Stomach (tissue), 9 donors: ENCODE data around the gene GALNT8. TPM values are rescaled to one million over a fixed set of nuclear protein-coding genes. Genes with fewer than 3 reads are reported as not detected.

ENCODE experiments used
- DNase-seq, 2 donors: peaks; one replicate each; pipeline versions ENCODE4 v3.0.0 to v3.0.0-alpha.2; 2013 to 2019
- H3K27ac ChIP-seq, 5 donors: fragments of 200-600 bp in 4 of 5; sonication (generic) in 4 of 5; one replicate each; pipeline ENCODE4 v1.5.1; 2013 to 2019; ENCODE audit warnings: mild to moderate bottlenecking in 1 of 5, moderate library complexity in 1 of 5
- H3K27me3 ChIP-seq, 3 donors: fragments of 200-600 bp; sonication (generic); one replicate each; pipeline ENCODE4 v1.5.1; 2017 to 2019; ENCODE audit warnings: mixed run types in 1 of 3
- H3K36me3 ChIP-seq, 4 donors: fragments of 200-600 bp; sonication (generic); 1 replicate in 3 of 4; 2 replicates in 1 of 4; pipeline ENCODE4 v1.5.1; 2016 to 2019
- H3K4me1 ChIP-seq, 4 donors: fragments of 200-600 bp; sonication (generic); one replicate each; pipeline ENCODE4 v1.5.1; 2016 to 2019
- H3K4me3 ChIP-seq, 4 donors: fragments of 200-600 bp; sonication (generic) in 3 of 4; one replicate each; pipeline ENCODE4 v1.5.1; 2016 to 2019; ENCODE audit warnings: mild to moderate bottlenecking in 1 of 4
- H3K9me3 ChIP-seq, 4 donors: fragments of 200-600 bp; sonication (generic); one replicate each; pipeline ENCODE4 v1.5.1; 2016 to 2019
- CTCF ChIP-seq, 7 experiments: fragments of 450-650 bp in 4 of 7; fragments of 200-600 bp in 3 of 7; sonication (generic) in 3 of 7; IDR thresholded peaks; one replicate each; pipeline ENCODE4 v1.5.1; 2016 to 2019; ENCODE audit warnings: antibody characterized with exemption in 7 of 7, control low read depth in 2 of 7, mild to moderate bottlenecking in 1 of 7
- EP300 ChIP-seq: sonication (generic); formaldehyde crosslinking; IDR thresholded peaks from one replicate; pipeline ENCODE4 v1.6.1; 2017; ENCODE audit warnings: antibody characterized with exemption
- POLR2A ChIP-seq, 4 donors: fragments of 450-650 bp; IDR thresholded peaks; one replicate each; pipeline ENCODE4 v1.6.1; 2016; ENCODE audit warnings: antibody characterized with exemption in 4 of 4, control low read depth in 2 of 4, mild to moderate bottlenecking in 1 of 4, moderate library complexity in 1 of 4
- POLR2AphosphoS5 ChIP-seq, 3 donors: sonication (generic); formaldehyde crosslinking; IDR thresholded peaks; one replicate each; pipeline ENCODE4 v1.6.1; 2016; ENCODE audit warnings: antibody characterized with exemption in 3 of 3
- WGBS, 5 donors: extraction: QIAGEN DNeasy Blood & Tissue Kit in 3 of 5; methylation state at CpG; one replicate each; pipeline versions ENCODE4 v1.1.5 to v1.1.7; 2013 to 2018; 5-methylcytosine and 5-hydroxymethylcytosine counted together
- intact Hi-C: fragments of 100-400 bp; cut with DNase I; formaldehyde crosslinking; loops from one replicate; pipeline ENCODE4 v1.15.1; 2023; ENCODE audit warnings: low total_unique reads
- polyA plus RNA-seq, 3 donors: library from polyadenylated mRNA; stranded (reverse); fragments of 200-250 nt; gene quantifications; one replicate each; pipeline ENCODE4 v1.2.3, GENCODE V29; 2013
- total RNA-seq, 5 donors: library from RNA; depleted of rRNA; stranded (reverse); fragments of >200 nt; gene quantifications; one replicate each; pipeline versions ENCODE4 v1.1.0 to v1.2.3, GENCODE V29; 2014 to 2016
- donor health status: healthy with polysubstance abuse.
- donor health status: Bipolar disorder and iron deficiency.
- donor health status: healthy.

The GALNT8 gene
- total and polyA plus RNA-seq, 8 donors = 0.28 to 19.7 (median 1.0) TPM; not detected in 2

- H3K9me3 ChIP-seq = no peaks in the 10 kb centered on the region
- 20 to 45% (median 28%) methylated on average over 4 of the region's 4 CpGs for WGBS, 5 donors
- H3K36me3 ChIP-seq = no peaks in the 10 kb centered on the region
- intact Hi-C loops = no loop called here
- no peaks in the 10 kb centered on the region for H3K27me3 ChIP-seq
- no peak for DNase-seq
- no peak overlapping the region for H3K27ac ChIP-seq
- no peak overlapping the region for H3K4me3 ChIP-seq
- H3K4me1 ChIP-seq = peaks cover 0 to 5% (median 4%) of the 10 kb centered on the region in 4 donors
- TF ChIP-seq POLR2A (IDR thresholded peaks at IDR 0.05) (no peak), EP300 (no peak), POLR2AphosphoS5 (IDR thresholded peaks at IDR 0.05) (no peak), CTCF (IDR thresholded peaks at IDR 0.05) (no peak)
These were observed 14.6 kb downstream of the GALNT8 start for GRCh38 chr12:4734625-4735340.

GRCh38 chr12:4736091-4736490 is 15.9 kb downstream of the GALNT8 start:
- peaks cover 0 to 5% (median 4%) of the 10 kb centered on the region in 4 donors for H3K4me1 ChIP-seq
- intact Hi-C loops = no loop called here
- H3K9me3 ChIP-seq = no peaks in the 10 kb centered on the region
- no peaks in the 10 kb centered on the region for H3K36me3 ChIP-seq
- H3K27me3 ChIP-seq = no peaks in the 10 kb centered on the region
- no peak overlapping the region for H3K4me3 ChIP-seq
- DNase-seq = peak in 1 of 2 donors; percentile 5
- H3K27ac ChIP-seq = no peak overlapping the region
- 51 to 77% (median 62%) methylated on average over 1 of the region's 1 CpG for WGBS, 5 donors
- TF ChIP-seq POLR2A (IDR thresholded peaks at IDR 0.05) = no peak
- TF ChIP-seq CTCF (IDR thresholded peaks at IDR 0.05) = no peak
- TF ChIP-seq POLR2AphosphoS5 (IDR thresholded peaks at IDR 0.05) = no peak
- TF ChIP-seq EP300 = no peak

GRCh38 chr12:4738541-4738940 is 18.3 kb downstream of the GALNT8 start:
- Histone ChIP-seq H3K36me3 (no peaks in the 10 kb centered on the region), H3K9me3 (no peaks in the 10 kb centered on the region), H3K4me3 (no peak overlapping the region), H3K27me3 (no peaks in the 10 kb centered on the region), H3K27ac (no peak overlapping the region), H3K4me1 (peaks cover 0 to 5% (median 4%) of the 10 kb centered on the region in 4 donors)
- no peak for TF ChIP-seq CTCF (IDR thresholded peaks at IDR 0.05)
- TF ChIP-seq POLR2A (IDR thresholded peaks at IDR 0.05) = no peak
- TF ChIP-seq POLR2AphosphoS5 (IDR thresholded peaks at IDR 0.05) = no peak
- no peak for TF ChIP-seq EP300
- 82 to 83% (median 83%) methylated on average over 4 of the region's 4 CpGs for WGBS, 5 donors
- intact Hi-C loops = no loop called here
- DNase-seq = no peak

- Histone ChIP-seq H3K27ac (no peak overlapping the region), H3K4me3 (no peak overlapping the region), H3K9me3 (no peaks in the 10 kb centered on the region), H3K27me3 (no peaks in the 10 kb centered on the region), H3K4me1 (no peaks in the 10 kb centered on the region), H3K36me3 (no peaks in the 10 kb centered on the region)
- intact Hi-C loops = no loop called here
- 72 to 78% (median 75%) methylated on average over 15 of the region's 15 CpGs for WGBS, 5 donors
- no peak for DNase-seq
- TF ChIP-seq CTCF (IDR thresholded peaks at IDR 0.05) = no peak
- TF ChIP-seq POLR2A (IDR thresholded peaks at IDR 0.05) = no peak
- TF ChIP-seq POLR2AphosphoS5 (IDR thresholded peaks at IDR 0.05) = no peak
- TF ChIP-seq EP300 = no peak
These were observed 22.3 kb downstream of the GALNT8 start for GRCh38 chr12:4742416-4742970.
